ENCODE data around the gene THG1L.

THG1L gene

GRCh38 chr5:157761690-157762621, 30.7 kb downstream of the THG1L start:
- peak; percentile 18 to 80 for DNase-seq

GRCh38 chr5:157764531-157764930, 33.3 kb downstream of the THG1L start:
- DNase-seq, result no peak

- DNase-seq, result no peak
These were observed 35.2 kb downstream of the THG1L start for GRCh38 chr5:157766442-157766841.

GRCh38 chr5:157766902-157767301, 35.7 kb downstream of the THG1L start:
- no peak for DNase-seq

- no peak for DNase-seq
These were observed 36.5 kb downstream of the THG1L start for GRCh38 chr5:157767689-157768088.

- no peak for DNase-seq
These were observed 39.4 kb downstream of the THG1L start for GRCh38 chr5:157770665-157771064.

- DNase-seq, result no peak
These were observed 40.9 kb downstream of the THG1L start for GRCh38 chr5:157772127-157772526.

- DNase-seq, result no peak
These were observed 47.0 kb downstream of the THG1L start for GRCh38 chr5:157778121-157778805.

- no peak for DNase-seq
These were observed 48.0 kb downstream of the THG1L start for GRCh38 chr5:157779221-157779620.

- no peak for DNase-seq
These were observed 54.6 kb downstream of the THG1L start for GRCh38 chr5:157785801-157786200.
